MCF 10A (cell line): Measurements from ENCODE around the gene GDF2. TPM values are rescaled to one million over a fixed set of nuclear protein-coding genes. Genes with fewer than 3 reads are reported as not detected.

Experiments used
- BruUV-seq: library from RNA; stranded (reverse); fragments of 400-500 nt; replicated peaks from 2 replicates; lab custom pipeline; 2021; lab: Mats Ljungman, UMichigan
- CTCF ChIA-PET: fragments of 300-600 bp; sonication (Branson Sonifier 250); formaldehyde crosslinking; extraction: SDS; loops from one replicate; lab custom pipeline; 2021; ENCODE audit warnings: antibody characterized with exemption, inconsistent platforms; lab: Yijun Ruan, JAX
- POLR2A ChIA-PET: fragments of 300-600, 350-650 bp; sonication (Branson Sonifier 250); formaldehyde crosslinking; extraction: SDS; loops from one replicate; lab custom pipeline; 2020; ENCODE audit warnings: antibody characterized with exemption, inconsistent platforms; lab: Yijun Ruan, JAX
- DNase-seq: peaks from one replicate; pipeline ENCODE4 v3.0.0-alpha.2; 2018; ENCODE audit not compliant: unreplicated experiment
- H3K27ac Mint-ChIP-seq: one replicate; pipeline ENCODE4 v1.8.0; 2022; ENCODE audit warnings: mild to moderate bottlenecking, low read depth, mixed read lengths; ENCODE audit not compliant: unreplicated experiment
- H3K27me3 Mint-ChIP-seq: one replicate; pipeline ENCODE4 v1.8.0; 2022; ENCODE audit warnings: mixed read lengths; ENCODE audit not compliant: insufficient read depth, unreplicated experiment
- H3K36me3 Mint-ChIP-seq: one replicate; pipeline ENCODE4 v1.8.0; 2022; ENCODE audit warnings: mild to moderate bottlenecking, moderate library complexity, mixed read lengths; ENCODE audit not compliant: insufficient read depth, unreplicated experiment
- H3K4me1 Mint-ChIP-seq: one replicate; pipeline ENCODE4 v1.8.0; 2022; ENCODE audit warnings: mixed read lengths; ENCODE audit not compliant: insufficient read depth, unreplicated experiment
- H3K4me3 Mint-ChIP-seq: one replicate; pipeline ENCODE4 v1.8.0; 2022; ENCODE audit warnings: mild to moderate bottlenecking, moderate library complexity, mixed read lengths; ENCODE audit not compliant: unreplicated experiment
- H3K9me3 Mint-ChIP-seq: one replicate; pipeline ENCODE4 v1.8.0; 2022; ENCODE audit warnings: mixed read lengths; ENCODE audit not compliant: unreplicated experiment
- intact Hi-C: fragments of 100-400 bp; cut with micrococcal nuclease; formaldehyde crosslinking; loops from 2 replicates; pipeline ENCODE4 v1.14.1; 2022
- total RNA-seq: library from RNA; stranded (reverse); gene quantifications from 2 replicates; pipeline ENCODE4 v1.2.3, GENCODE V29; 2022
- TF ChIP-seq, protein P1 (sequence below): fragments of 200-600 bp; IDR thresholded peaks from one replicate; pipeline ENCODE4 v1.8.0; 2022; ENCODE audit warnings: antibody characterized with exemption, mild to moderate bottlenecking; ENCODE audit not compliant: unreplicated experiment

Gene GDF2
- total RNA-seq, 1 experiment from 2014 or later: not detected

DNA sequence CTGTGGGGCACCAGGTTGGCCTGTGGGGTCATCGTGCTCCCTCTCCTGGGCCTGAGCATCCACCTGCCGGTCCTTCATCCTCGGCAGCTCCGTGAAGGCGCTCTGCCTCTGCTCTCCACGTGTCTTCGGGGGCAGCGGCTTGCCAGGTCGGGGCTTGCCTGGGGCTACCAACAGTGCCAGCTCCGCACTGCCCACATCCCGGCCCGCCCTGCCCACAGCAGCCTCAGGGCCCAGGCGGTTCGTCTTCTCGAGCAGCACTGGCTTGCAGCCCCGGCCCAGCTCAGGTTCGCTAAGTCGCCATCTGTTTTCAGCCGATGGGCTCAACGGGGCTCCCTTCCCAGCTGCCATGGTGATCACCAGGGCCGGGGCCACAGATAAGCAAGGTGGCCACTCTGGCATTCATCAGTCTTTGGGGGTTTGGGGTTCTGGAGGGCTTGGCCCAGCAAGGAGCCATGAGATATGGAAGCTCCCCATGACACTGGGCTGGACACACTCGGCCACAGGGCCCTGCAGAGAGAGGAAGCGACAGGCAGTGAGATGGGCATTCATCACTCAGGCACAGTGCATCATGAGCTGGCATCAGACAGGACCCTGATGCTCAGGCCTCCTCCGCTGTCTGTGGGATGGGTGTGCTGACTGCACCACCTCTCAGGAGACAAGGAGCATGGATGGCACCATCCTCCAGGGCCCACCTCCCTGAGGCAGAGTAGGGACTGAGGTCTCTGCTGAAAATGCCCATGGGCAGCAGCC lies 46.4 kb downstream of the GDF2 start:
- POLR2A ChIA-PET: interaction anchor here (0.6 to 1.3 kb wide), 2 partner anchors 9 to 204 kb away, joined by 3 to 6 read pairs; no protein-coding TSS in a partner anchor
- no peak for DNase-seq
- H3K27ac Mint-ChIP-seq: no peak overlapping the region
- no peaks in the 10 kb centered on the region for H3K27me3 Mint-ChIP-seq
- CTCF ChIA-PET: interaction anchor here (0.8 kb wide), 1 partner anchor 13 kb away, joined by 5 read pairs; no protein-coding TSS in a partner anchor
- BruUV-seq: no TSS peak
- H3K4me1 Mint-ChIP-seq: no peaks in the 10 kb centered on the region
- H3K36me3 Mint-ChIP-seq: no peaks in the 10 kb centered on the region
- H3K9me3 Mint-ChIP-seq: no peaks in the 10 kb centered on the region
- intact Hi-C loops: no loop called here
- H3K4me3 Mint-ChIP-seq: no peak overlapping the region
- TF ChIP-seq, protein P1, sequence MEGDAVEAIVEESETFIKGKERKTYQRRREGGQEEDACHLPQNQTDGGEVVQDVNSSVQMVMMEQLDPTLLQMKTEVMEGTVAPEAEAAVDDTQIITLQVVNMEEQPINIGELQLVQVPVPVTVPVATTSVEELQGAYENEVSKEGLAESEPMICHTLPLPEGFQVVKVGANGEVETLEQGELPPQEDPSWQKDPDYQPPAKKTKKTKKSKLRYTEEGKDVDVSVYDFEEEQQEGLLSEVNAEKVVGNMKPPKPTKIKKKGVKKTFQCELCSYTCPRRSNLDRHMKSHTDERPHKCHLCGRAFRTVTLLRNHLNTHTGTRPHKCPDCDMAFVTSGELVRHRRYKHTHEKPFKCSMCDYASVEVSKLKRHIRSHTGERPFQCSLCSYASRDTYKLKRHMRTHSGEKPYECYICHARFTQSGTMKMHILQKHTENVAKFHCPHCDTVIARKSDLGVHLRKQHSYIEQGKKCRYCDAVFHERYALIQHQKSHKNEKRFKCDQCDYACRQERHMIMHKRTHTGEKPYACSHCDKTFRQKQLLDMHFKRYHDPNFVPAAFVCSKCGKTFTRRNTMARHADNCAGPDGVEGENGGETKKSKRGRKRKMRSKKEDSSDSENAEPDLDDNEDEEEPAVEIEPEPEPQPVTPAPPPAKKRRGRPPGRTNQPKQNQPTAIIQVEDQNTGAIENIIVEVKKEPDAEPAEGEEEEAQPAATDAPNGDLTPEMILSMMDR: no peak

DNA sequence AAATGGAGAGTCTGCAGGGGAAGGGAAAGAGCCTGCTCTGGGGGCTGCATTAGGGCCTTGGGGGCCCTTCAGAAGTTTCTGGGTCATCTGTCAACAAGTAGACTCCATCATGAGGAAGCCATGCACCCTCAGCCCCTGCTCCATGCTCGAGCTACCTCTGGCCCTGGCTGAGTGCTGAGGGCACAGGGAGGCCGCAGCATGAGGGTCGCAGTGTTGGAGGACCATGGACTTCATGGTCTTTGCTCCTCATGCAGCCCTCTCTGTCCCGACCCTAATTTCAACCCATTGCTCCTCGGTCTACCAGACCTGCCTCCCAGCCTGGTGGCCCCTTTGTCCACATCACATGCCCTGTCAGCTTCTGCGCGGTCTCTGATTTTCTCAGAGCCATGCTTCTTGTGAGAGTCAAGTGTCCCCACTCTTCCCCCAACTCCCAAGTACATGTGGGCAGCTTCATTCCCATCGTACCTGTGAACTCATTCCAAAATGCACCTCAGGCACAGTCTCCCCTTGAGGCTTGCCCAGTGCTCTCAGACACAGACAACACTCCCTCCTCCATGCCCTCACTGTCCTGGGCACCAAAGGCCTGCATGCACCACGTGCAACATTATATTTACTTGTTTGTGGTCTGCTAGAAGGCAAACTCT lies 47.1 kb downstream of the GDF2 start:
- DNase-seq: no peak
- Mint-ChIP-seq H3K27me3 (no peaks in the 10 kb centered on the region), H3K4me1 (no peaks in the 10 kb centered on the region), H3K36me3 (no peaks in the 10 kb centered on the region), H3K27ac (no peak overlapping the region), H3K4me3 (no peak overlapping the region), H3K9me3 (no peaks in the 10 kb centered on the region)
- POLR2A ChIA-PET: interaction anchor here (0.6 kb wide), 1 partner anchor 205 kb away, joined by 3 read pairs; no protein-coding TSS in a partner anchor
- intact Hi-C loops: no loop called here
- TF ChIP-seq, protein P1: no peak
- BruUV-seq: no TSS peak
- CTCF ChIA-PET: interaction anchor here (0.8 to 6.3 kb wide), 3 partner anchors 8 to 15 kb away, joined by 3 to 48 read pairs (median 5); no protein-coding TSS in a partner anchor

DNA sequence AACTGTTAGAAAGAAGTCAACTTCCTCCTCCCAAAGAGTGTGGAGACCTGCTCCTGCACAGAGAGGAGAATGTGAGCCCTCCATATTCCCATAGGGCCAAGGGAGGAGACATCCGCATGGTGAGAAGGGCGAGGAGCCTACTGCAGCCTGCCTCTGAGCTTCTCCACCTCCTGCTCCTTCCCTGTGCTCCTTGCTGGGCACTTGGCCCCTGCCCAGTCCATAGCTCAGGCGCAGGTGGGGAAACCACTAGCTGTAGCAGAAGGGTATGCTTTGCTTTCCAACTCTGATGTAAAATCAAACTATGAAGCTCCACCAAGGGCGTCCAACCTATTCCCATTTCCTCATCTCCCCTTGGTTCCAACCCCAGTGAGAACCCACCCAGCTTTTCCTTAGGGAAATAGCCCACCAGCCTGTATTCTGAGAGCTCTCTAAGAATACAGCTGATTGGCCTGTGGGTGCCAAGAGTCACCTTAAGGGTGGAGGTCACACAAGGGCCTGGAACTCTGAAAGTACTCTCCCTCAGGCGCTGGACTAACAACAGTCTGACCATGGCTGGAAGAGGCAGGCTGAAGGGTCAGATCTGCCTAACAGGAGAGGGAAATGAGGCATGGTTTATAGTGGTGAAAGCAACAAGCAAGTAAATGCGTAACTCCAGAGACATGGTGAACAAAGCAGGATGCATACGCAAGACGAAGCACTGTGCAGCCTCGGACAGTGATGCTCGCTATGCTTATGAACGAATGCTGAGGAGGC lies 47.9 kb downstream of the GDF2 start:
- Mint-ChIP-seq H3K9me3 (no peaks in the 10 kb centered on the region), H3K27ac (no peak overlapping the region), H3K4me3 (no peak overlapping the region), H3K36me3 (no peaks in the 10 kb centered on the region), H3K27me3 (no peaks in the 10 kb centered on the region), H3K4me1 (no peaks in the 10 kb centered on the region)
- TF ChIP-seq, protein P1: no peak
- CTCF ChIA-PET: interaction anchor here (0.8 to 6.3 kb wide), 3 partner anchors 9 to 68 kb away, joined by 3 to 48 read pairs (median 3); no protein-coding TSS in a partner anchor
- BruUV-seq: no TSS peak
- no peak for DNase-seq
- POLR2A ChIA-PET: no interaction called here
- intact Hi-C loops: no loop called here
